H1 (cell line): ENCODE data around the gene PRKAR1B. TPM values are rescaled to one million over a fixed set of nuclear protein-coding genes. Genes with fewer than 3 reads are reported as not detected.

Experiments used
- CTCF ChIA-PET: fragments of 300-600 bp; sonication (Branson Sonifier 250); formaldehyde crosslinking; loops from one replicate; lab custom pipeline; 2021; ENCODE audit not compliant: partially characterized antibody; lab: Charles Lee
- POLR2A ChIA-PET: fragments of 300-600 bp; sonication (Branson Sonifier 250); formaldehyde crosslinking; loops from one replicate; lab custom pipeline; 2021; ENCODE audit warnings: inconsistent platforms; ENCODE audit not compliant: partially characterized antibody; lab: Charles Lee
- DNase-seq, 2 experiments: peaks; one replicate each; pipeline versions ENCODE4 v3.0.0 to v3.0.0-alpha.2; 2010 to 2022; ENCODE audit warnings: low spot score in 2 of 2, low read depth in 1 of 2, mixed read lengths in 1 of 2
- FAIRE-seq: peaks from 2 replicates; lab custom pipeline; 2011; peaks lifted over from hg19 to GRCh38; lab: Jason Lieb, UNC
- H2AFZ ChIP-seq: 2 replicates; pipeline ENCODE4 v1.8.1; 2012; ENCODE audit warnings: low read length, inconsistent platforms
- H2AK5ac ChIP-seq: 2 replicates; pipeline ENCODE4 v1.6.1; 2013; ENCODE audit warnings: low read depth, low read length
- H2BK120ac ChIP-seq: replicated peaks from 2 replicates; pipeline ENCODE3; 2013; ENCODE audit warnings: low read depth, low read length, inconsistent platforms
- H2BK12ac ChIP-seq: 2 replicates; pipeline ENCODE4 v1.6.1; 2013; ENCODE audit warnings: low read depth, low read length
- H2BK15ac ChIP-seq: 2 replicates; pipeline ENCODE4 v1.6.1; 2013; ENCODE audit warnings: low read length
- H2BK20ac ChIP-seq: 2 replicates; pipeline ENCODE4 v1.6.1; 2013; ENCODE audit warnings: low read length
- H2BK5ac ChIP-seq: 2 replicates; pipeline ENCODE4 v1.6.1; 2013; ENCODE audit warnings: low read depth, low read length
- H3K14ac ChIP-seq: 2 replicates; pipeline ENCODE4 v1.6.1; 2013; ENCODE audit warnings: inconsistent platforms; ENCODE audit not compliant: insufficient read length
- H3K18ac ChIP-seq: 2 replicates; pipeline ENCODE4 v1.6.1; 2013; ENCODE audit warnings: low read length; ENCODE audit errors: extremely low read depth
- H3K23ac ChIP-seq: 2 replicates; pipeline ENCODE4 v1.6.1; 2013; ENCODE audit warnings: inconsistent platforms; ENCODE audit not compliant: insufficient read length
- H3K23me2 ChIP-seq: 2 replicates; pipeline ENCODE4 v1.6.1; 2013; ENCODE audit warnings: low read depth, low read length
- H3K27ac ChIP-seq: 2 replicates; pipeline ENCODE4 v1.6.1; 2011; ENCODE audit warnings: low read depth, low read length, inconsistent platforms
- H3K27me3 ChIP-seq, 4 experiments: replicated peaks in 1 of 4; 1 replicate in 1 of 4; 2 replicates in 3 of 4; pipeline versions ENCODE4 v1.6.1 to v1.8.1; 2011 to 2013; ENCODE audit warnings: low read length in 3 of 4, mild to moderate bottlenecking in 3 of 4, inconsistent platforms in 2 of 4, mixed read lengths in 2 of 4, moderate library complexity in 1 of 4; ENCODE audit not compliant: control insufficient read depth in 3 of 4, insufficient read depth in 3 of 4; ENCODE audit errors: extremely low read depth in 1 of 4
- H3K36me3 ChIP-seq, 4 experiments: 2 replicates each; pipeline versions ENCODE4 v1.6.1 to v1.8.1; 2011 to 2013; ENCODE audit warnings: mild to moderate bottlenecking in 4 of 4, low read length in 3 of 4, moderate library complexity in 2 of 4, control low read depth in 1 of 4, inconsistent platforms in 1 of 4; ENCODE audit not compliant: insufficient read depth in 4 of 4, control insufficient read depth in 2 of 4
- H3K4ac ChIP-seq: replicated peaks from 2 replicates; pipeline ENCODE3; 2013; ENCODE audit warnings: low read length, low read depth, mixed read lengths, inconsistent platforms; ENCODE audit not compliant: insufficient read length
- H3K4me1 ChIP-seq, 4 experiments: replicated peaks in 1 of 4; 1 replicate in 1 of 4; 2 replicates in 3 of 4; pipeline versions ENCODE4 v1.6.1 to v1.8.1; 2011 to 2013; ENCODE audit warnings: low read length in 3 of 4, inconsistent platforms in 2 of 4, mixed read lengths in 1 of 4; ENCODE audit not compliant: insufficient read depth in 4 of 4, control insufficient read depth in 3 of 4
- H3K4me2 ChIP-seq, 2 experiments: 2 replicates each; pipeline versions ENCODE4 v1.6.1 to v1.8.1; 2011 to 2013; ENCODE audit warnings: low read depth in 2 of 2, low read length in 2 of 2, control low read depth in 1 of 2, inconsistent platforms in 1 of 2, mild to moderate bottlenecking in 1 of 2; ENCODE audit not compliant: insufficient read depth in 1 of 2
- H3K4me3 ChIP-seq, 4 experiments: fragments of 200-600, 300-600 bp in 1 of 4; sonication (generic), shearing (Covaris generic), sonication (Bioruptor Twin) in 1 of 4; 2 replicates each; pipeline versions ENCODE4 v1.5.1 to v1.8.1; 2011 to 2016; ENCODE audit warnings: low read length in 4 of 4, low read depth in 3 of 4, control low read depth in 2 of 4, inconsistent platforms in 2 of 4, mild to moderate bottlenecking in 2 of 4, mixed read lengths in 1 of 4, moderate library complexity in 1 of 4; ENCODE audit not compliant: insufficient read depth in 2 of 4; ENCODE audit errors: extremely low read depth in 1 of 4
- H3K56ac ChIP-seq: replicated peaks from 2 replicates; pipeline ENCODE3; 2013; ENCODE audit warnings: low read depth, mild to moderate bottlenecking, mixed read lengths, low read length, inconsistent platforms; ENCODE audit not compliant: insufficient read length
- H3K79me1 ChIP-seq: 2 replicates; pipeline ENCODE4 v1.6.1; 2013; ENCODE audit warnings: low read depth, low read length, control low read depth
- H3K79me2 ChIP-seq, 2 experiments: 2 replicates each; pipeline versions ENCODE4 v1.6.1 to v1.8.1; 2012 to 2013; ENCODE audit warnings: low read length in 2 of 2, mild to moderate bottlenecking in 2 of 2, inconsistent platforms in 1 of 2; ENCODE audit not compliant: insufficient read depth in 2 of 2, control insufficient read depth in 1 of 2
- H3K9ac ChIP-seq, 4 experiments: replicated peaks in 1 of 4; 1 replicate in 1 of 4; 2 replicates in 3 of 4; pipeline versions ENCODE4 v1.6.1 to v1.8.1; 2011 to 2013; ENCODE audit warnings: low read depth in 3 of 4, low read length in 3 of 4, control low read depth in 2 of 4, mild to moderate bottlenecking in 2 of 4, moderate library complexity in 2 of 4, inconsistent platforms in 1 of 4; ENCODE audit errors: extremely low read depth in 1 of 4
- H3K9me3 ChIP-seq, 2 experiments: 2 replicates each; pipeline versions ENCODE4 v1.6.1 to v1.8.1; 2012 to 2013; ENCODE audit warnings: mild to moderate bottlenecking in 2 of 2, moderate library complexity in 2 of 2, control low read depth in 1 of 2, inconsistent platforms in 1 of 2, low read depth in 1 of 2, low read length in 1 of 2, mixed read lengths in 1 of 2; ENCODE audit not compliant: insufficient read depth in 2 of 2
- H4K20me1 ChIP-seq, 2 experiments: replicated peaks in 1 of 2; 2 replicates each; pipeline versions ENCODE3 to v1.8.1; 2011 to 2013; ENCODE audit warnings: inconsistent platforms in 2 of 2, low read length in 2 of 2, mild to moderate bottlenecking in 1 of 2; ENCODE audit not compliant: insufficient read depth in 2 of 2, control insufficient read depth in 1 of 2
- H4K5ac ChIP-seq: 2 replicates; pipeline ENCODE4 v1.6.1; 2013; ENCODE audit warnings: low read length, low read depth, mixed read lengths, inconsistent platforms; ENCODE audit not compliant: insufficient read length
- H4K8ac ChIP-seq: 2 replicates; pipeline ENCODE4 v1.8.0; 2013; ENCODE audit warnings: mild to moderate bottlenecking, moderate library complexity, low read length, inconsistent platforms; ENCODE audit not compliant: insufficient read depth; ENCODE audit errors: extremely low read depth
- H4K91ac ChIP-seq: replicated peaks from 2 replicates; pipeline ENCODE3; 2013; ENCODE audit warnings: low read length, mixed read lengths, inconsistent platforms; ENCODE audit not compliant: insufficient read length
- ASH2L ChIP-seq: fragments of 200-600, 300-600 bp; sonication (generic); IDR thresholded peaks from one replicate; pipeline ENCODE4 v1.7.1; 2017; ENCODE audit warnings: low read length
- CHD2 ChIP-seq: IDR thresholded peaks from 2 replicates; pipeline ENCODE4 v1.6.1; 2012; ENCODE audit warnings: low read length, improper control_type of control experiment
- CREB1 ChIP-seq: IDR thresholded peaks from 2 replicates; pipeline ENCODE4 v1.6.1; 2012; ENCODE audit warnings: inconsistent platforms
- EGR1 ChIP-seq: IDR thresholded peaks from 2 replicates; pipeline ENCODE4 v1.6.1; 2011; ENCODE audit warnings: low read depth, low read length, borderline replicate concordance
- FOSL1 ChIP-seq: IDR thresholded peaks from 2 replicates; pipeline ENCODE4 v1.6.1; 2011; ENCODE audit warnings: mild to moderate bottlenecking, low read depth, low read length, moderate library complexity; ENCODE audit not compliant: insufficient read depth
- GTF2F1 ChIP-seq: IDR thresholded peaks from 2 replicates; pipeline ENCODE4 v1.6.1; 2012; ENCODE audit warnings: low read depth, low read length, improper control_type of control experiment, borderline replicate concordance
- JUND ChIP-seq: IDR thresholded peaks from 2 replicates; pipeline ENCODE4 v1.6.1; 2011; ENCODE audit warnings: mild to moderate bottlenecking, improper control_type of control experiment, low read length
- KDM1A ChIP-seq: fragments of 200-600, 300-600 bp; sonication (generic); IDR thresholded peaks from 2 replicates; pipeline ENCODE4 v1.7.1; 2016; ENCODE audit warnings: mild to moderate bottlenecking, low read length, borderline replicate concordance
- KDM4A ChIP-seq: IDR thresholded peaks from one replicate; pipeline ENCODE4 v1.7.1; 2012; ENCODE audit warnings: low read depth, mild to moderate bottlenecking, moderate library complexity, low read length, inconsistent platforms; ENCODE audit not compliant: severe bottlenecking
- RBBP5 ChIP-seq: IDR thresholded peaks from 2 replicates; pipeline ENCODE4 v1.7.1; 2012; ENCODE audit warnings: low read depth, mild to moderate bottlenecking, inconsistent platforms, low read length, moderate library complexity, borderline replicate concordance
- SP4 ChIP-seq: IDR thresholded peaks from 2 replicates; pipeline ENCODE4 v1.6.1; 2012; ENCODE audit warnings: low read length, inconsistent platforms
- SRF ChIP-seq: IDR thresholded peaks from 2 replicates; pipeline ENCODE4 v1.6.1; 2011; ENCODE audit warnings: mild to moderate bottlenecking, low read depth, low read length, moderate library complexity
- TAF1 ChIP-seq: IDR thresholded peaks from 2 replicates; pipeline ENCODE4 v1.6.1; 2011; ENCODE audit warnings: mild to moderate bottlenecking, low read depth, low read length
- WGBS, 2 experiments: shearing (Covaris generic) in 1 of 2; methylation state at CpG; one replicate each; pipeline versions ENCODE4 v1.1.6 to v1.1.7; 2013 to 2015; ENCODE audit warnings: low lambda C conversion rate in 2 of 2, mixed read lengths in 2 of 2, inconsistent platforms in 1 of 2, low coverage in 1 of 2, missing lambda C conversion rate in 1 of 2; ENCODE audit not compliant: insufficient replicate concordance in 2 of 2, insufficient coverage in 1 of 2, insufficient read length in 1 of 2; ENCODE audit errors: extremely low coverage in 1 of 2, missing lambda C conversion rate in 1 of 2; 5-methylcytosine and 5-hydroxymethylcytosine counted together
- polyA plus RNA-seq, 7 experiments: library from polyadenylated mRNA; depleted of rRNA in 3 of 7; stranded (reverse) in 5 of 7; unstranded in 2 of 7; fragments of >200 nt in 5 of 7; fragments of 200-250 nt in 2 of 7; gene quantifications; 1 replicate in 5 of 7; 2 replicates in 1 of 7; 4 replicates in 1 of 7; pipeline versions ENCODE4 v1.2.1 to v1.2.3, GENCODE V29; 2011 to 2013; ENCODE audit warnings: missing spikeins in 2 of 7, mixed read lengths in 2 of 7
- total RNA-seq: library from RNA; stranded (reverse); fragmentation: NEBNext Ultra II Directional; extraction: Animal tissue kit (Norgen Biotek cat#: 25700); gene quantifications from 2 replicates; pipeline ENCODE4 v1.2.1, GENCODE V29; 2021
- TF ChIP-seq, protein P1 (sequence below): IDR thresholded peaks from 2 replicates; pipeline ENCODE4 v1.6.1; 2011; ENCODE audit warnings: low read depth, mild to moderate bottlenecking, low read length; ENCODE audit not compliant: insufficient read depth

The PRKAR1B gene
- total and polyA plus RNA-seq, 2 of the 8 experiments (the other 6 are each of a cell fraction or from before 2014, with no cell fraction given) = 12.3 to 55.7 TPM

DNA sequence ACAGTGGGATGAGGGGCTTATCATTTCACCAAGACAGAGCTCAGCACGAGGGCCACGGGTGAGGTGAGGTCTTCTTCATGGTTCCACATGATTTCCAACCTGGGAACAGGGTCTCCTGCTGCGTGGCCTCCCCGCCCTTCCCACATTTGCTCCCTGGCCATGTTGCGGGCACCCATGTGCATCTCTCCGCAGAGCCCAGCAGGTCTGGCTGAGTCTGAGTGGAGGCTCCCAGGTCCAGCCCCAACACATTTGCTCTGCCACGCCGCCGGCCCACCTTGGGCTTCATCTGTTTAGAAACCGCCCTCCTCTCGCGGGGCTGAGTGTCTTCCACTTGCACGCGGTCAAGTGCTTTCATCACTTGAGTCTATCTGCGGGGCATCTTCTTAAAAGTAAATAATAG lies 14.8 kb upstream of the PRKAR1B start:
- H3K27me3 ChIP-seq = no peaks in the 10 kb centered on the region; a peak in 1 of 7 replicates
- peaks cover 0 to 31% of the 10 kb centered on the region in 2 experiments; a peak in 2 of 4 replicates for H3K79me2 ChIP-seq
- FAIRE-seq = no peak
- no peak overlapping the region for H2BK120ac ChIP-seq
- H2AK5ac ChIP-seq = no peak overlapping the region
- no peak overlapping the region for H3K23ac ChIP-seq
- no peak for DNase-seq
- H3K4ac ChIP-seq = no peak overlapping the region
- H2BK5ac ChIP-seq = no peak overlapping the region
- H3K9ac ChIP-seq = no peak overlapping the region
- no peak overlapping the region for H3K27ac ChIP-seq
- peaks cover 10% of the 10 kb centered on the region for H3K79me1 ChIP-seq
- H4K5ac ChIP-seq = no peak overlapping the region
- no peak overlapping the region for H2BK15ac ChIP-seq
- H2AFZ ChIP-seq = no peak overlapping the region
- no peak overlapping the region for H3K56ac ChIP-seq
- no peaks in the 10 kb centered on the region for H3K23me2 ChIP-seq
- H4K91ac ChIP-seq = no peak overlapping the region
- ChIA-PET POLR2A (no interaction called here), CTCF (interaction anchor here (0.9 to 2.9 kb wide), 2 partner anchors 10 to 76 kb away, joined by 3 to 11 read pairs; no protein-coding TSS in a partner anchor)
- no peak overlapping the region for H3K14ac ChIP-seq
- WGBS, 2 experiments = 93% methylated on average over 15 of the region's 15 CpGs; no CpG with 5 or more reads in 1 of the 2 experiments
- no peak overlapping the region for H2BK12ac ChIP-seq
- peaks cover 0 to 17% of the 10 kb centered on the region in 2 experiments for H4K20me1 ChIP-seq
- no peak overlapping the region for H4K8ac ChIP-seq
- H3K36me3 ChIP-seq = peaks cover 5 to 15% (median 7%) of the 10 kb centered on the region in 4 experiments; a peak in 7 of 8 replicates
- H3K4me2 ChIP-seq = no peak overlapping the region
- no peak overlapping the region for H3K4me3 ChIP-seq
- H2BK20ac ChIP-seq = no peak overlapping the region
- no peak overlapping the region for H3K18ac ChIP-seq
- no peaks in the 10 kb centered on the region for H3K9me3 ChIP-seq
- H3K4me1 ChIP-seq = no peaks in the 10 kb centered on the region
- TF ChIP-seq KDM1A = no peak
- no peak for TF ChIP-seq SP4
- no peak for TF ChIP-seq JUND
- TF ChIP-seq RBBP5 = no peak
- TF ChIP-seq KDM4A = no peak
- no peak for TF ChIP-seq CHD2
- no peak for TF ChIP-seq EGR1
- TF ChIP-seq ASH2L = no peak
- TF ChIP-seq, protein P1, sequence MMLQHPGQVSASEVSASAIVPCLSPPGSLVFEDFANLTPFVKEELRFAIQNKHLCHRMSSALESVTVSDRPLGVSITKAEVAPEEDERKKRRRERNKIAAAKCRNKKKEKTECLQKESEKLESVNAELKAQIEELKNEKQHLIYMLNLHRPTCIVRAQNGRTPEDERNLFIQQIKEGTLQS = no peak
- TF ChIP-seq TAF1 = no peak
- no peak for TF ChIP-seq SRF
- no peak for TF ChIP-seq CREB1
- TF ChIP-seq FOSL1 = no peak
- TF ChIP-seq GTF2F1 = no peak
